HG02938 (cell line): ENCODE results near the gene HLA-E.
A peak's percentile ranks its signal among the peaks of the same experiment; 100 is the strongest.
"Not testable (repeated sequence)": the region's sequence is repeated elsewhere in the genome, so short reads cannot be mapped to it uniquely, and the experiment has no call there.

Source experiments
- ATAC-seq: cut with Tn5 transposase; IDR thresholded peaks from one replicate; pipeline ENCODE4 v1.9.1; 2021; ENCODE audit warnings: mild to moderate bottlenecking, moderate library complexity; ENCODE audit not compliant: unreplicated experiment

The HLA-E gene

GRCh38 chr6:30489081-30490025 lies at the start of gene HLA-E:
Gene HLA-E (plus strand): TSS chr6:30489509. CDS start chr6:30489532, 23 bp downstream.
- peak; percentile 82 for ATAC-seq

GRCh38 chr6:30441171-30441570 lies 48.1 kb upstream of the HLA-E start:
- ATAC-seq: no peak

DNA sequence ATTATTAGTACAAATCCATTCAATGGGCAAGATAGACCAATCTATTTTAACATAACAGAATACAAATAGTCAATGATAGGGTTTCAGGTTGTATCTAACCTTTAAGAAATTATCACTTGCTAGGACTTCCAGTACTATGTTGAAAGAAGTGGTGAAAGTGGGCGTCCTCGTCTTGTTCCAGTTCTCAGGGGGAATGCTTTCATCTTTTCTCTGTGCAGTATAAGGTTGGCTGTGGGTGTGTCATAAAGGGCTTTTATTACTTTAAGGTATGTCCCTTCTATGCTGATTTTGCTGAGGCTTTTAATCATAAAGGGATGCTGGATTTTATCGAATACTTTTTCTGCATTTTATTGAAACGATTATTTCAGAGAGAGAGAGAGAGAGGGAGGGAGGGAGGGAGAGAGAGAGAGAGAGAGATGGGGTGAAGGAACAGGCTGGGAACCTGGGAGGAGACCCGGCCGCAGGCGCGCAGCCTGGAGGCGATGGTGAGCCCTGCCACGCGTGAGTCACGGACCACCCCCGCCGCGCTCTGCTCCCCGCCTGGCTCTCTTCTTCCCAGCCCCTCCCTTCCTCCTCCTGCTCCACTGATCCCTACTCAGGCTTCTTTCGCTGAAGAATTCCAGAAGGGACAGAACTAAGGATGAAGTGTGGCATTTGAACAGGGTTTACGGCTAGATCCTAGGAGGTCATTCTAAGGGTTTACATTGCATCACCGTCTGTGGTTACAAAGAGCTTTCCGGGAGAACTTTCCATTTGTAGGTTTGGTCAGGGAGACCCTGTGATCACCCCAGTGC lies 45.5 kb upstream of the HLA-E start:
- no peak for ATAC-seq

- ATAC-seq: no peak
These were observed 44.9 kb upstream of the HLA-E start for GRCh38 chr6:30444451-30444742.

- ATAC-seq: no peak
These were observed 43.0 kb upstream of the HLA-E start for GRCh38 chr6:30446259-30446658.

DNA sequence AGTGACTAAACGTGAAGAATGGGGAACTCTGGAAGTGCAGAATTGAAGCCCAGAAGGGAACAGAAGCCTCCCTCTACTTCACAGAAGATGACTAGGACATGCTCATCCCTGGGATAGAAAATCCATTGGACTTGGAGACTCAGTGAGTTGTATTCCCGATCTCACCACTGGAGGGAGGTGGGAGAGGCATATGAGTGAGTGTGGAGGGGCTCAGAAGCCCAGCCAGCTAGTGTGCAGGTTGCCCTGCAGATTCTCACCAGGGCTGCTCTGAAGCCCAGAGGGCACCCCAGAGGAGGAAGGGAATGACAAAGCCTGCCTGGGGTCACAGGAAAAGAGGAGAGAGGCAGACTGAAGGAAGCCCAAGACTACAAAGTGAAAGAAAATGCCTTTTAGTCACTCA lies 42.1 kb upstream of the HLA-E start:
- ATAC-seq: no peak

DNA sequence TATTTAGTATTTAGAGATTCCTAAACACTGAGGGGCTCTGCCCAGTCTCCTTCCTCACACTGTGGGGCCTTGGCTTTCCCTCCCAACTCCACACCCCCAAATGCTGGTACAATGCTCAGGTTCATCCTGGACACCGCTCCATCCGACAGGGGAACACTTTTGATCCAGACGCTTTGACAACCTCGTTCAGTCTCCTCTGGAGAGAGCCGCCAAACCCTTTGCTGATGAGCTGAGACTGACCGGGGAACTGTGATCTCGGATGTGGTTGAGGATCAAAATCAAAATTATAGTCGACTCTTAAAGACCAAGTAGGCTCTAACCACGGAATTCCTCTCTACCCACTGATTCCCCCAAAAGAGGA lies 38.8 kb upstream of the HLA-E start:
- ATAC-seq: no peak

GRCh38 chr6:30450909-30451841 lies 38.1 kb upstream of the HLA-E start:
- ATAC-seq: no peak

DNA sequence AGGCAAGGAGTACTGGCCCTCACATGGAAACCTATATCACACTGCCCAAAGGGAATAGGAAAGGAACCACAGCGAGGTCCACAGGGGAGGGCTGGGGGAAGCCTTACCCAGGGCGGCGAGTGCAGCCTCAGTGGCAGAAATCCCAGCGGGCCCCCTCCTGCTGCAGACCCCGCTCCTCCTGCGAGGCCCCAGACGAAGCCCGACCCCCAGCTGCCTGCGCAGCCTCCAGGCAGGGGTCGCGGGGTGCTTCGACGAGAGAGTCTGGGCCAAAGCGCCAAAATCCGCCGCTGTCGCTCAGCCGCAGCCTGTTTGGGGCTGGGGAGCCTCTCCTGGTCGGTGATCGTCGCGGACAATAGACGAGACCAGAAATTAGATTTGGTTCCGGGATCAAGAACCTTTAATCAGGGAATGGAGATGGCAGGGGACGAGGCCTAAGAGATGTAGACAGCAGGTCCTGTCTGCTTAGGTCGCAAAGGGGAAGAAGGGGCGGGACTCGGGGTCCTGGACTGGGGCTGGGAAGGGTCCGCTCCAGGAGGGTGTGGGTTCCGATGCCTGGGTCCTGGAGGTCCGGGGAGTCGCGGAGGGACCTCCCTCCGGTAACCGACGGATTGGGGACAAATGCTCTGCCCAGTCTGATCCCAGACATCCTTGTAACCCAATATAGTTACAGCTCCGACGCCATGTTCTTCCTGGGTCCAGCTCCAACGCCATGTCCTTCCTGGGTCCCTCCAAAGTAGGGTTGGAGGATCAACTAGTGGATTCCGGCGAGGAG lies 36.4 kb upstream of the HLA-E start:
- ATAC-seq: no peak

DNA sequence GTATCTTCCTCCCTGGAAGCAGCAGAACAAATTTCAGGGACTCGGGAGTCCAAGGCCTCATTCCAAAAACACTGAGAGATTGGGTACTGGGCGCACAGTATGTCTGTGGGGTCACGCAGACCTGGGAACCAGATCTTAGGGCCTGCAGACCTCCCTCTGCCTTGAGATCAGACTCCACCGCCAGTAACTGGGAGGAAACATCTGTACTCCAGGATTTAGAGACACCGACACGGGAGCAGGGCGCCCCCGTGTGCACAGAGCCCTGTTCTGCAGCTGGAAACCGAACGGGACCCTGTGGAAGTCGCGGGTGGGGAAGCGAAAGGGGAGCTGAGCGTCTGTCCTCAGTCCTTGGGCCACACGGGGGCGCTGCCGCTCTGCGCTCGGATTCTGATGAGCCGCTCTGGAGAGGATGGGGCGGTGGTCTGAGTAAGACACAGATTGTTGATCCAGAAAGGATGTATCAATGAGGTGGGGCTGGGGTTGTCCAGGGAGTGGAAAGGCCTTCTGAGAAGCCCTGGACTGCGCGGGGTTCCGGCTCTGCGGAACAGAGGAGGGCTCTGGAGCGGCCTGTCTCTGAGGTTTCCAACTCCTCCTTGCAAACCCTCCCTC lies 35.7 kb upstream of the HLA-E start:
- no peak for ATAC-seq

DNA sequence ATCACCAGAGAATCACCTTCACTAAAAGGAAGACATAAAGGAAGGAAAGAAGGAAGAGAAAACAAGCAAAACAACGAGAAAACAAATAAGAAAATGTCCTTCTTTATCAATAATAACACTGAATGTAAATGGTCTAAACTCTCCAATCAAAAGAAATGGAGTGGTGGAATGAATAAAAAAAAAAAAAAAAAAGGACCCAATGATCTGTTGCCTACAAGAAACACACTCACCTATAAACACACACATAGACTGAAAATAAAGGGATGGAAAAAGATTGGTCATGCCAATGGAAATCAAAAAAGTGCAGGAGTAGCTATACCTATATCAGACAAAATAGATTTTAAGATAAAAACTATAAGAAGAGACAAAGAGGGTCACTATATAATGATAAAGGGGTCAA lies 30.2 kb upstream of the HLA-E start:
- ATAC-seq: no peak

GRCh38 chr6:30461055-30461454 lies 28.3 kb upstream of the HLA-E start:
- no peak for ATAC-seq

- no peak for ATAC-seq
These were observed 26.8 kb upstream of the HLA-E start for GRCh38 chr6:30462482-30462881.

DNA sequence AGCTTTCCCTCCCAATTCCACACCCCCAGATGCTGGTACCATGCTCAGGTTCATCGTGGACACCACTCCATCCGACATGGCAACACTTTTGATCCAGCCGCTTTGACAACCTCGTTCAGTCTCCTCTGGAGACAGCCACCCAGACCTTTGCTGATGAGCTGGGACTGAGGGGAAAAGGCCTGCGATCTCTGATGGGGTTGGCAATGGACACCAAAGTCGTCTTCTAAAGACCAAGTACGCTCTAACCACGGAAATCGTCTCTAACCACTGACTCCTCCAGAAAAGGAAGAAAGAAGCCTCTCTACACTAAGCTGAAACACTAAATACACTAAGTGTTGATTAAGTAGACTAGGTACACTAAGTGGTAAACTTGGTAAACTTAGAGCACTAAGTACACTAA lies 26.1 kb upstream of the HLA-E start:
- ATAC-seq: no peak

GRCh38 chr6:30463651-30464618 lies 25.4 kb upstream of the HLA-E start:
- no peak for ATAC-seq

- ATAC-seq: no peak
These were observed 23.6 kb upstream of the HLA-E start for GRCh38 chr6:30465595-30466306.

- no peak for ATAC-seq
These were observed 18.3 kb upstream of the HLA-E start for GRCh38 chr6:30470968-30471367.

DNA sequence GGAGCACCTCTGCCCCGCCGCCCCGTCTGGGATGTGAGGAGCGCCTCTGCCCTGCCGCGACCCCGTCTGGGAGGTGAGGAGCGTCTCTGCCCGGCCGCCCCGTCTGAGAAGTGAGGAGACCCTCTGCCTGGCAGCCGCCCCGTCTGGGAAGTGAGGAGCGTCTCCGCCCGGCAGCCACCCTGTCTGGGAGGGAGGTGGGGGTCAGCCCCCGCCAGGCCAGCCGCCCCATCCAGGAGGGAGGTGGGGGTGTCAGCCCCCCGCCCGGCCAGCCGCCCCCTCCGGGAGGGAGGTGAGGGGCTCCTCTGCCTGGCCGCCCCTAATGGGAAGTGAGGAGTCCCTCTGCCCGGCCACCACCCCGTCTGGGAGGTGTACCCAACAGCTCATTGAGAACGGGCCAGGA lies 14.2 kb upstream of the HLA-E start:
- ATAC-seq: not testable (repeated sequence)
